Hepatocyte (in vitro differentiated cells): ENCODE results near the gene PCGF1.

Experiments
- EZH2 ChIP-seq: fragments of 200-600 bp; sonication (generic); IDR thresholded peaks from 2 replicates; pipeline ENCODE4 v1.6.1; 2016; ENCODE audit warnings: antibody characterized with exemption, mild to moderate bottlenecking, borderline replicate concordance
- EZH2phosphoT487 ChIP-seq: fragments of 200-600 bp; sonication (generic); IDR thresholded peaks from one replicate; pipeline ENCODE4 v1.6.1; 2018; ENCODE audit warnings: antibody characterized with exemption, mild to moderate bottlenecking, low read depth, moderate library complexity; ENCODE audit not compliant: unreplicated experiment, severe bottlenecking
- TF ChIP-seq, protein P1 (sequence below): fragments of 200-600 bp; sonication (generic); IDR thresholded peaks from 2 replicates; pipeline ENCODE4 v1.5.1; 2016; ENCODE audit warnings: antibody characterized with exemption, mild to moderate bottlenecking; ENCODE audit not compliant: poor library complexity

DNA sequence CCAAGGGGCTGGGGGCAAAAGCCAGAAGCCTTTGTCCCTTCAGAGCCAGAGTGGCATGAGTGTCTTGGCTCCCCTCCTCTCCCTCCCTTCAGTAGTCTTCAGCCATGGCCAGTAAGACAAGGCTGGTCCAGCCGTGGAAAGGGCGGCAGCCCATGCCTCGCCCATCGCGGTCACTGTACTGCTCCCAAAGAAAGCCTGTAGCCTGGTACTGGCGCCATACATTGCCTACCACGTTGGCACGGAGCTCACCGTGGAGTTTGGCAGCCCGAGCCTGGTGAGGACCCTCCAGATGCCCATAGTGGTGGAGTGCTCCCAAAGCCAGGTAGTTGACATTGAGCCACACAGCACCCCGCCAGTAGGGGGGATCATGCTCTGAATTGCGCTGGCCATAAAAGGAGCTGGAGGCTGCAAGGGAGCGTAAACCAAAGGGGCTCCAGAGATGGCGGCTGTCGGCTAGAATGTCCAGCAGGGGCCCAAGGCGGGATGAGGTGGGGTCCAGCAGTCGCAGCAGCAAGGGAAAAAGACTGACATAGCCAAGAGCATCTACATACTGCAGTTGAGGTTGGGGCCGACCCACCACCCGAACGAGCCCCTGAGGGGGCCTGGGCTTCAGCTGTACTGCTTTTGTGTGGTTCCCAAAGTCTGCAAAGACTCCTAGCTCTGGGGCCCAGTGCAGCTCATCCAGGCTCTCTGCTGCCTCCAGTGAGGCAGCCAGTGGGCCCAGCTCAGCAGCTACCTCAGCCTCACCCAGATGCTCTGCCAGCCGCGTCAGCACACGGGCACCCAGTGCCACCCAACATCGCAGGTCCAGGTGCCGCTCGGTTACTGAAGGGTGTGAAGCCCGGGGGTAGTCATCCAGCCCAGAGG is 46.1 kb downstream of the PCGF1 start:
- TF ChIP-seq, protein P1, sequence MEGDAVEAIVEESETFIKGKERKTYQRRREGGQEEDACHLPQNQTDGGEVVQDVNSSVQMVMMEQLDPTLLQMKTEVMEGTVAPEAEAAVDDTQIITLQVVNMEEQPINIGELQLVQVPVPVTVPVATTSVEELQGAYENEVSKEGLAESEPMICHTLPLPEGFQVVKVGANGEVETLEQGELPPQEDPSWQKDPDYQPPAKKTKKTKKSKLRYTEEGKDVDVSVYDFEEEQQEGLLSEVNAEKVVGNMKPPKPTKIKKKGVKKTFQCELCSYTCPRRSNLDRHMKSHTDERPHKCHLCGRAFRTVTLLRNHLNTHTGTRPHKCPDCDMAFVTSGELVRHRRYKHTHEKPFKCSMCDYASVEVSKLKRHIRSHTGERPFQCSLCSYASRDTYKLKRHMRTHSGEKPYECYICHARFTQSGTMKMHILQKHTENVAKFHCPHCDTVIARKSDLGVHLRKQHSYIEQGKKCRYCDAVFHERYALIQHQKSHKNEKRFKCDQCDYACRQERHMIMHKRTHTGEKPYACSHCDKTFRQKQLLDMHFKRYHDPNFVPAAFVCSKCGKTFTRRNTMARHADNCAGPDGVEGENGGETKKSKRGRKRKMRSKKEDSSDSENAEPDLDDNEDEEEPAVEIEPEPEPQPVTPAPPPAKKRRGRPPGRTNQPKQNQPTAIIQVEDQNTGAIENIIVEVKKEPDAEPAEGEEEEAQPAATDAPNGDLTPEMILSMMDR = no peak
- no peak for TF ChIP-seq EZH2phosphoT487
- TF ChIP-seq EZH2 = no peak
